Epithelial cell of proximal tubule (primary cell): ENCODE data around the gene SYNE3. TPM values are rescaled to one million over a fixed set of nuclear protein-coding genes. Genes with fewer than 3 reads are reported as not detected.

ENCODE experiments used
- DNase-seq: peaks from one replicate; pipeline ENCODE4 v3.0.0-alpha.2; 2011; ENCODE audit warnings: low read depth
- H3K4me3 ChIP-seq: 2 replicates; pipeline ENCODE4 v1.5.1; 2011; ENCODE audit warnings: low read depth, mild to moderate bottlenecking, low read length
- CTCF ChIP-seq: conservative IDR thresholded peaks from 2 replicates; pipeline ENCODE4 v1.5.1; 2012; ENCODE audit warnings: low read depth, mild to moderate bottlenecking, low read length
- total RNA-seq: library from RNA; depleted of rRNA; stranded (reverse); fragments of >200 nt; gene quantifications from 2 replicates; pipeline ENCODE4 v1.2.3, GENCODE V29; 2015

Gene SYNE3
- total RNA-seq, 1 donor from 2014 or later, result not detected

GRCh38 chr14:95504135-95505029, 12.1 kb downstream of the SYNE3 start:
- TF ChIP-seq CTCF, result no peak
- H3K4me3 ChIP-seq, result no peak overlapping the region
- DNase-seq, result no peak

- no peak for DNase-seq
- TF ChIP-seq CTCF, result no peak
- H3K4me3 ChIP-seq, result no peak overlapping the region
Observed at GRCh38 chr14:95503365-95504134, 12.9 kb downstream of the SYNE3 start.

GRCh38 chr14:95502381-95502950, 14.0 kb downstream of the SYNE3 start:
- no peak for TF ChIP-seq CTCF
- no peak overlapping the region for H3K4me3 ChIP-seq
- no peak for DNase-seq

GRCh38 chr14:95500772-95501401, 15.6 kb downstream of the SYNE3 start:
- no peak for DNase-seq
- no peak overlapping the region for H3K4me3 ChIP-seq
- no peak for TF ChIP-seq CTCF

- DNase-seq, result no peak
Observed at GRCh38 chr14:95500201-95500681, 16.2 kb downstream of the SYNE3 start.

GRCh38 chr14:95499354-95499750, 17.1 kb downstream of the SYNE3 start:
- no peak for TF ChIP-seq CTCF
- no peak for DNase-seq
- H3K4me3 ChIP-seq, result no peak overlapping the region

More at GRCh38 chr14:95500201-95500681, 16.2 kb downstream of the SYNE3 start:
- no peak for TF ChIP-seq CTCF
- no peak overlapping the region for H3K4me3 ChIP-seq
